ENCODE data around the gene CNKSR1. TPM values are rescaled to one million over a fixed set of nuclear protein-coding genes. Genes with fewer than 3 reads are reported as not detected.

Gene CNKSR1
- total and polyA plus RNA-seq, 8 donors, result 15.8 to 32.9 (median 22.5) TPM

- peak overlapping the region in 1 of 2 donors; percentile 34 for H3K27ac ChIP-seq
- H3K36me3 ChIP-seq, result peaks cover 0 to 3% of the 10 kb centered on the region in 2 donors
- H3K4me1 ChIP-seq, result peaks cover 5 to 28% of the 10 kb centered on the region in 2 donors
- ATAC-seq (no peak), DNase-seq (no peak)
- intact Hi-C loops (cut with DNase I), result no loop called here
- TF ChIP-seq CTCF (IDR thresholded peaks at IDR 0.05), result no peak
- H3K27me3 ChIP-seq, result no peaks in the 10 kb centered on the region
- H3K4me3 ChIP-seq, result no peak overlapping the region
- H3K9me3 ChIP-seq, result no peaks in the 10 kb centered on the region
Observed at GRCh38 chr1:26237230-26237966, 60.1 kb downstream of the CNKSR1 start.

Other genes with a start within 250 kb of the CNKSR1 start
- 10 to 100 TPM; 13.6 to 25.2 TPM for gene PAFAH2, start 179.4 kb upstream of the CNKSR1 start, total RNA-seq
- gene PAFAH2, start 179.4 kb upstream of the CNKSR1 start, polyA plus RNA-seq (ENCODE audit: insufficient read length in 6 of 6), result 10 to 100 TPM; 11.7 to 17.5 (median 12.9) TPM
- gene EXTL1, start 155.7 kb upstream of the CNKSR1 start, total RNA-seq, result 1 to 10 TPM in 1 of 2 donors, under 1 TPM in 1; 0.13 to 1.0 TPM
- gene EXTL1, start 155.7 kb upstream of the CNKSR1 start, polyA plus RNA-seq (ENCODE audit: insufficient read length in 6 of 6), result under 1 TPM; 0.71 to 0.90 (median 0.79) TPM
- gene SLC30A2, start 131.4 kb upstream of the CNKSR1 start, total RNA-seq, result under 1 TPM in 1 of 2 donors, not detected in 1; 0.15 TPM
- under 1 TPM; 0.14 to 0.29 (median 0.27) TPM for gene SLC30A2, start 131.4 kb upstream of the CNKSR1 start, polyA plus RNA-seq (ENCODE audit: insufficient read length in 6 of 6)
- gene TRIM63, start 109.9 kb upstream of the CNKSR1 start, total RNA-seq, result under 1 TPM; 0.15 to 0.26 TPM
- gene TRIM63, start 109.9 kb upstream of the CNKSR1 start, polyA plus RNA-seq (ENCODE audit: insufficient read length in 6 of 6), result 1 to 10 TPM in 2 of 6 donors, under 1 TPM in 1, not detected in 3; 0.29 to 1.8 (median 1.2) TPM
- gene PDIK1L, start 65.7 kb upstream of the CNKSR1 start, total RNA-seq, result 10 to 100 TPM in 1 of 2 donors, 1 to 10 TPM in 1; 7.0 to 12.7 TPM
- 10 to 100 TPM; 20.6 to 26.0 (median 23.2) TPM for gene PDIK1L, start 65.7 kb upstream of the CNKSR1 start, polyA plus RNA-seq (ENCODE audit: insufficient read length in 6 of 6)
- 1 to 10 TPM; 2.3 to 5.1 TPM for gene FAM110D, start 18.4 kb upstream of the CNKSR1 start, total RNA-seq
- gene FAM110D, start 18.4 kb upstream of the CNKSR1 start, polyA plus RNA-seq (ENCODE audit: insufficient read length in 6 of 6), result 1 to 10 TPM; 1.0 to 2.2 (median 1.4) TPM
- not detected for gene C1orf232, start 8.5 kb upstream of the CNKSR1 start, total RNA-seq
- not detected for gene C1orf232, start 8.5 kb upstream of the CNKSR1 start, polyA plus RNA-seq (ENCODE audit: insufficient read length in 6 of 6)
- 10 to 100 TPM; 23.2 to 32.2 TPM for gene ZNF593, start 7.6 kb upstream of the CNKSR1 start, total RNA-seq
- gene ZNF593, start 7.6 kb upstream of the CNKSR1 start, polyA plus RNA-seq (ENCODE audit: insufficient read length in 6 of 6), result 10 to 100 TPM in 5 of 6 donors, 1 to 10 TPM in 1; 8.7 to 18.1 (median 13.7) TPM
- not detected for gene ZNF593OS, start 5.7 kb upstream of the CNKSR1 start, total RNA-seq
- 1 to 10 TPM; 1.0 to 3.2 (median 1.2) TPM for gene ZNF593OS, start 5.7 kb upstream of the CNKSR1 start, polyA plus RNA-seq (ENCODE audit: insufficient read length in 6 of 6)
- not detected for gene CATSPER4, start 13.1 kb downstream of the CNKSR1 start, total RNA-seq
- gene CATSPER4, start 13.1 kb downstream of the CNKSR1 start, polyA plus RNA-seq (ENCODE audit: insufficient read length in 6 of 6), result under 1 TPM in 2 of 6 donors, not detected in 4; 0.11 to 0.13 TPM
- gene CEP85, start 56.7 kb downstream of the CNKSR1 start, total RNA-seq, result 10 to 100 TPM; 12.1 to 13.6 TPM
- gene CEP85, start 56.7 kb downstream of the CNKSR1 start, polyA plus RNA-seq (ENCODE audit: insufficient read length in 6 of 6), result 10 to 100 TPM; 20.8 to 24.8 (median 21.7) TPM
- gene SH3BGRL3, start 102.6 kb downstream of the CNKSR1 start, total RNA-seq, result 100 to 1,000 TPM; 210 to 347 TPM
- 100 to 1,000 TPM in 4 of 6 donors, 10 to 100 TPM in 2; 90.4 to 120 (median 106) TPM for gene SH3BGRL3, start 102.6 kb downstream of the CNKSR1 start, polyA plus RNA-seq (ENCODE audit: insufficient read length in 6 of 6)
- 10 to 100 TPM; 24.0 to 43.1 TPM for gene UBXN11, start 129.1 kb downstream of the CNKSR1 start, total RNA-seq
- 10 to 100 TPM; 23.0 to 29.7 (median 26.1) TPM for gene UBXN11, start 129.1 kb downstream of the CNKSR1 start, polyA plus RNA-seq (ENCODE audit: insufficient read length in 6 of 6)
- gene CD52, start 140.5 kb downstream of the CNKSR1 start, total RNA-seq, result 100 to 1,000 TPM in 1 of 2 donors, 10 to 100 TPM in 1; 96.7 to 170 TPM
- gene CD52, start 140.5 kb downstream of the CNKSR1 start, polyA plus RNA-seq (ENCODE audit: insufficient read length in 6 of 6), result 1 to 10 TPM; 2.6 to 6.4 (median 5.8) TPM
- 1 to 10 TPM; 2.0 to 7.6 TPM for gene CRYBG2, start 176.6 kb downstream of the CNKSR1 start, total RNA-seq
- gene CRYBG2, start 176.6 kb downstream of the CNKSR1 start, polyA plus RNA-seq (ENCODE audit: insufficient read length in 6 of 6), result 1 to 10 TPM in 5 of 6 donors, under 1 TPM in 1; 0.94 to 2.4 (median 1.4) TPM
- gene ZNF683, start 195.3 kb downstream of the CNKSR1 start, total RNA-seq, result under 1 TPM; 0.47 to 0.86 TPM
- under 1 TPM in 5 of 6 donors, not detected in 1; 0.09 to 0.22 (median 0.18) TPM for gene ZNF683, start 195.3 kb downstream of the CNKSR1 start, polyA plus RNA-seq (ENCODE audit: insufficient read length in 6 of 6)
- gene LIN28A, start 233.3 kb downstream of the CNKSR1 start, total RNA-seq, result not detected
- gene LIN28A, start 233.3 kb downstream of the CNKSR1 start, polyA plus RNA-seq (ENCODE audit: insufficient read length in 6 of 6), result under 1 TPM; 0.06 to 0.11 (median 0.10) TPM

Measured in left lung (tissue), 10 donors.